ENCODE measurements around the gene CD274. TPM values are rescaled to one million over a fixed set of nuclear protein-coding genes. Genes with fewer than 3 reads are reported as not detected.

The CD274 gene
- total RNA-seq, 1 experiment from 2014 or later: not detected

DNA sequence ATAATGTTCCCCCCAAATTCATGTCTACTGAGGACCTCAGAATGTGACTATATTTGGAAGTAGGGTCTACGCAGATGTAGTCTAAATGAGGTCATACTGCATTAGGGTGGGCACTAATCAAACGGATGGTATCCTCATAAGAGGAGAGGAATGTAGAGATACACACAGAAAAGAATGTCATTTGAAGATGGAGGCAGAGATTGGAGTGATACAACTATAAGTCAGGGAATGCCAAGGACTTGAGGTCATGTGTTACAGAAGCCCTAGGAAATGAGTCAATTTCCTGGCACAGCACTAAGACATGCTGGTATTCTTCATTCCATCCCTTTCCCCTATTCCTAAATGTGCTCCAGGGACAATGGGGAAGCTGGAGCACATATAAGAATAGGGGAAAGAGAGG lies 59.2 kb downstream of the CD274 start:
- no peak overlapping the region for H3K14ac ChIP-seq (ENCODE audit: insufficient read depth, low read length)
- no peak overlapping the region for H4K91ac ChIP-seq (ENCODE audit: insufficient read length, low read depth, low read length)
- DNase-seq: no peak
- H2BK20ac ChIP-seq (ENCODE audit: low read depth, low read length, poor library complexity, severe bottlenecking): no peak overlapping the region
- H3K23ac ChIP-seq (ENCODE audit: insufficient read length, low read depth, low read length): no peak overlapping the region
- H3K9ac ChIP-seq (ENCODE audit: extremely low read depth, insufficient read length, low read length): no peak overlapping the region
- peaks cover 3 to 7% of the 10 kb centered on the region in 2 experiments; a peak in 2 of 4 replicates for H3K4me1 Mint-ChIP-seq
- no CpG with 5 or more reads among the region's 2 CpGs for WGBS (ENCODE audit: extremely low coverage, insufficient read length, low lambda C conversion rate)
- H3K4me3 Mint-ChIP-seq: no peak overlapping the region
- H3K27me3 Mint-ChIP-seq (ENCODE audit: low read depth): no peaks in the 10 kb centered on the region; the same call in none of the 2 replicates
- no peaks in the 10 kb centered on the region for H4K20me1 ChIP-seq (ENCODE audit: control insufficient read depth, insufficient read depth, insufficient read length)
- H3K36me3 Mint-ChIP-seq (ENCODE audit: insufficient read depth in 1 of 3, low read depth in 3 of 3): no peaks in the 10 kb centered on the region
- H3K9me3 Mint-ChIP-seq: peaks cover 0 to 1% of the 10 kb centered on the region in 2 experiments; a peak in 1 of 5 replicates
- H3T11ph ChIP-seq (ENCODE audit: low read length): no peak overlapping the region
- no peak overlapping the region for H2AFZ ChIP-seq (ENCODE audit: low read length)
- H4K8ac ChIP-seq (replicated peaks; ENCODE audit: insufficient read length, low read depth, low read length): no peak overlapping the region
- no peak overlapping the region for H3K4me2 ChIP-seq (ENCODE audit: insufficient read depth, insufficient read length, low read length)
- TF ChIP-seq, protein P1, sequence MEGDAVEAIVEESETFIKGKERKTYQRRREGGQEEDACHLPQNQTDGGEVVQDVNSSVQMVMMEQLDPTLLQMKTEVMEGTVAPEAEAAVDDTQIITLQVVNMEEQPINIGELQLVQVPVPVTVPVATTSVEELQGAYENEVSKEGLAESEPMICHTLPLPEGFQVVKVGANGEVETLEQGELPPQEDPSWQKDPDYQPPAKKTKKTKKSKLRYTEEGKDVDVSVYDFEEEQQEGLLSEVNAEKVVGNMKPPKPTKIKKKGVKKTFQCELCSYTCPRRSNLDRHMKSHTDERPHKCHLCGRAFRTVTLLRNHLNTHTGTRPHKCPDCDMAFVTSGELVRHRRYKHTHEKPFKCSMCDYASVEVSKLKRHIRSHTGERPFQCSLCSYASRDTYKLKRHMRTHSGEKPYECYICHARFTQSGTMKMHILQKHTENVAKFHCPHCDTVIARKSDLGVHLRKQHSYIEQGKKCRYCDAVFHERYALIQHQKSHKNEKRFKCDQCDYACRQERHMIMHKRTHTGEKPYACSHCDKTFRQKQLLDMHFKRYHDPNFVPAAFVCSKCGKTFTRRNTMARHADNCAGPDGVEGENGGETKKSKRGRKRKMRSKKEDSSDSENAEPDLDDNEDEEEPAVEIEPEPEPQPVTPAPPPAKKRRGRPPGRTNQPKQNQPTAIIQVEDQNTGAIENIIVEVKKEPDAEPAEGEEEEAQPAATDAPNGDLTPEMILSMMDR (conservative IDR thresholded peaks at IDR 0.05): no peak
- no peak overlapping the region for H3K56ac ChIP-seq (ENCODE audit: insufficient read length, low read depth, low read length)
- H3K27me3 ChIP-seq (ENCODE audit: insufficient read depth, low read length): no peaks in the 10 kb centered on the region
- no peak overlapping the region for H2AK5ac ChIP-seq (ENCODE audit: insufficient read length, low read length)
- no peak overlapping the region for H2BK15ac ChIP-seq (ENCODE audit: low read depth, low read length)
- no peaks in the 10 kb centered on the region for H3K23me2 ChIP-seq (ENCODE audit: insufficient read length, low read depth, low read length, poor library complexity, severe bottlenecking)
- no peak overlapping the region for H3K27ac Mint-ChIP-seq
- H3K27ac ChIP-seq (ENCODE audit: insufficient read length, low read depth, low read length): no peak overlapping the region
- H3K9me3 ChIP-seq (ENCODE audit: control insufficient read depth, low read depth, low read length): no peaks in the 10 kb centered on the region
- H2BK120ac ChIP-seq (ENCODE audit: low read depth, low read length, poor library complexity, severe bottlenecking): no peak overlapping the region
- no peak overlapping the region for H4K5ac ChIP-seq (ENCODE audit: insufficient read length, low read depth, low read length)
- H3K79me1 ChIP-seq (ENCODE audit: insufficient read depth, low read depth, low read length, poor library complexity, severe bottlenecking): no peaks in the 10 kb centered on the region
- no peak overlapping the region for H2BK5ac ChIP-seq (ENCODE audit: insufficient read length, low read length)
- H3K18ac ChIP-seq (ENCODE audit: insufficient read length, low read depth, low read length): no peak overlapping the region
- no peak overlapping the region for H2BK12ac ChIP-seq (ENCODE audit: insufficient read length, low read depth, low read length)
- H3K4ac ChIP-seq (ENCODE audit: low read depth, low read length): no peak overlapping the region
- no peaks in the 10 kb centered on the region for H3K4me1 ChIP-seq (ENCODE audit: insufficient read depth, low read length)
- H3K79me2 ChIP-seq (ENCODE audit: insufficient read depth, low read length): no peaks in the 10 kb centered on the region

All from H9 (cell line).